ENCODE measurements around the gene TMBIM6.
"Not testable (repeated sequence)": the region's sequence is repeated elsewhere in the genome, so short reads cannot be mapped to it uniquely, and the experiment has no call there.

TMBIM6 gene

GRCh38 chr12:49720214-49720613, 21.1 kb upstream of the TMBIM6 start:
- H3K36me3 ChIP-seq (ENCODE audit: control insufficient read depth, low read length): no peaks in the 10 kb centered on the region
- TF ChIP-seq EZH2phosphoT487 (IDR thresholded peaks at IDR 0.05; ENCODE audit: borderline replicate concordance, low read length) (no peak), CTCF (IDR thresholded peaks at IDR 0.05; ENCODE audit: low read depth, low read length, poor library complexity, severe bottlenecking) (no peak)
- no peak overlapping the region for H3K4me2 ChIP-seq (ENCODE audit: low read length)
- H3K9me3 ChIP-seq (ENCODE audit: control insufficient read depth, insufficient read depth, low read length): no peaks in the 10 kb centered on the region
- no peak overlapping the region for H3K27ac ChIP-seq (ENCODE audit: low read depth, low read length)
- H3K4me1 ChIP-seq (ENCODE audit: control insufficient read depth, low read length): peaks cover 18% of the 10 kb centered on the region
- no peaks in the 10 kb centered on the region for H3K79me2 ChIP-seq (ENCODE audit: control insufficient read depth, low read length)
- H3K4me3 ChIP-seq (ENCODE audit: low read length): no peak overlapping the region
- H3K27me3 ChIP-seq (ENCODE audit: control insufficient read depth, low read length): peaks cover 8% of the 10 kb centered on the region
- no peaks in the 10 kb centered on the region for H4K20me1 ChIP-seq (ENCODE audit: control insufficient read depth, insufficient read depth, low read depth, low read length)
- H3F3A ChIP-seq (ENCODE audit: control insufficient read depth, insufficient read depth): peaks cover 7% of the 10 kb centered on the region; the same call in 1 of the 2 replicates
- no peaks in the 10 kb centered on the region for H3K9me2 ChIP-seq (replicated peaks; ENCODE audit: control insufficient read depth, low read length)

- not testable (repeated sequence) for H3K9me2 ChIP-seq (replicated peaks; ENCODE audit: control insufficient read depth, low read length); H3K4me3 ChIP-seq (ENCODE audit: low read length); H3F3A ChIP-seq (ENCODE audit: control insufficient read depth, insufficient read depth); H3K27ac ChIP-seq (ENCODE audit: low read depth, low read length); H4K20me1 ChIP-seq (ENCODE audit: control insufficient read depth, insufficient read depth, low read depth, low read length); H3K79me2 ChIP-seq (ENCODE audit: control insufficient read depth, low read length); H3K4me2 ChIP-seq (ENCODE audit: low read length); H3K36me3 ChIP-seq (ENCODE audit: control insufficient read depth, low read length); H3K9me3 ChIP-seq (ENCODE audit: control insufficient read depth, insufficient read depth, low read length)
- Histone ChIP-seq H3K27me3 (ENCODE audit: control insufficient read depth, low read length) (peaks cover 14% of the 10 kb centered on the region), H3K4me1 (ENCODE audit: control insufficient read depth, low read length) (peaks cover 12% of the 10 kb centered on the region)
Measured at GRCh38 chr12:49721355-49721754, 20.0 kb upstream of the TMBIM6 start.

GRCh38 chr12:49728446-49728845, 12.9 kb upstream of the TMBIM6 start:
- H3K4me2 ChIP-seq (ENCODE audit: low read length): no peak overlapping the region
- no peak for TF ChIP-seq EZH2phosphoT487 (IDR thresholded peaks at IDR 0.05; ENCODE audit: borderline replicate concordance, low read length)
- no peak for TF ChIP-seq CTCF (IDR thresholded peaks at IDR 0.05; ENCODE audit: low read depth, low read length, poor library complexity, severe bottlenecking)
- H3K27me3 ChIP-seq (ENCODE audit: control insufficient read depth, low read length): peaks cover 17% of the 10 kb centered on the region
- H3K36me3 ChIP-seq (ENCODE audit: control insufficient read depth, low read length): no peaks in the 10 kb centered on the region
- no peaks in the 10 kb centered on the region for H3K4me1 ChIP-seq (ENCODE audit: control insufficient read depth, low read length)
- no peaks in the 10 kb centered on the region for H4K20me1 ChIP-seq (ENCODE audit: control insufficient read depth, insufficient read depth, low read depth, low read length)
- H3K27ac ChIP-seq (ENCODE audit: low read depth, low read length): no peak overlapping the region
- no peaks in the 10 kb centered on the region for H3K9me2 ChIP-seq (replicated peaks; ENCODE audit: control insufficient read depth, low read length)
- H3K4me3 ChIP-seq (ENCODE audit: low read length): no peak overlapping the region
- no peaks in the 10 kb centered on the region for H3K79me2 ChIP-seq (ENCODE audit: control insufficient read depth, low read length)
- no peaks in the 10 kb centered on the region for H3K9me3 ChIP-seq (ENCODE audit: control insufficient read depth, insufficient read depth, low read length)
- H3F3A ChIP-seq (ENCODE audit: control insufficient read depth, insufficient read depth): no peaks in the 10 kb centered on the region

GRCh38 chr12:49730050-49730449, 11.3 kb upstream of the TMBIM6 start:
- no peaks in the 10 kb centered on the region for H3F3A ChIP-seq (ENCODE audit: control insufficient read depth, insufficient read depth)
- H3K4me2 ChIP-seq (ENCODE audit: low read length): no peak overlapping the region
- H3K9me2 ChIP-seq (replicated peaks; ENCODE audit: control insufficient read depth, low read length): no peaks in the 10 kb centered on the region
- TF ChIP-seq EZH2phosphoT487 (IDR thresholded peaks at IDR 0.05; ENCODE audit: borderline replicate concordance, low read length) (no peak), CTCF (IDR thresholded peaks at IDR 0.05; ENCODE audit: low read depth, low read length, poor library complexity, severe bottlenecking) (no peak)
- H3K27me3 ChIP-seq (ENCODE audit: control insufficient read depth, low read length): peaks cover 17% of the 10 kb centered on the region
- H4K20me1 ChIP-seq (ENCODE audit: control insufficient read depth, insufficient read depth, low read depth, low read length): no peaks in the 10 kb centered on the region
- no peaks in the 10 kb centered on the region for H3K4me1 ChIP-seq (ENCODE audit: control insufficient read depth, low read length)
- H3K79me2 ChIP-seq (ENCODE audit: control insufficient read depth, low read length): no peaks in the 10 kb centered on the region
- H3K27ac ChIP-seq (ENCODE audit: low read depth, low read length): no peak overlapping the region
- H3K36me3 ChIP-seq (ENCODE audit: control insufficient read depth, low read length): no peaks in the 10 kb centered on the region
- H3K4me3 ChIP-seq (ENCODE audit: low read length): no peak overlapping the region
- no peaks in the 10 kb centered on the region for H3K9me3 ChIP-seq (ENCODE audit: control insufficient read depth, insufficient read depth, low read length)
